ENCODE measurements around the gene HYKK. TPM values are rescaled to one million over a fixed set of nuclear protein-coding genes. Genes with fewer than 3 reads are reported as not detected.
A peak's percentile ranks its signal among the peaks of the same experiment; 100 is the strongest.

Gene HYKK
- total RNA-seq, 2 experiments from 2014 or later = 1.1 to 1.5 TPM

DNA sequence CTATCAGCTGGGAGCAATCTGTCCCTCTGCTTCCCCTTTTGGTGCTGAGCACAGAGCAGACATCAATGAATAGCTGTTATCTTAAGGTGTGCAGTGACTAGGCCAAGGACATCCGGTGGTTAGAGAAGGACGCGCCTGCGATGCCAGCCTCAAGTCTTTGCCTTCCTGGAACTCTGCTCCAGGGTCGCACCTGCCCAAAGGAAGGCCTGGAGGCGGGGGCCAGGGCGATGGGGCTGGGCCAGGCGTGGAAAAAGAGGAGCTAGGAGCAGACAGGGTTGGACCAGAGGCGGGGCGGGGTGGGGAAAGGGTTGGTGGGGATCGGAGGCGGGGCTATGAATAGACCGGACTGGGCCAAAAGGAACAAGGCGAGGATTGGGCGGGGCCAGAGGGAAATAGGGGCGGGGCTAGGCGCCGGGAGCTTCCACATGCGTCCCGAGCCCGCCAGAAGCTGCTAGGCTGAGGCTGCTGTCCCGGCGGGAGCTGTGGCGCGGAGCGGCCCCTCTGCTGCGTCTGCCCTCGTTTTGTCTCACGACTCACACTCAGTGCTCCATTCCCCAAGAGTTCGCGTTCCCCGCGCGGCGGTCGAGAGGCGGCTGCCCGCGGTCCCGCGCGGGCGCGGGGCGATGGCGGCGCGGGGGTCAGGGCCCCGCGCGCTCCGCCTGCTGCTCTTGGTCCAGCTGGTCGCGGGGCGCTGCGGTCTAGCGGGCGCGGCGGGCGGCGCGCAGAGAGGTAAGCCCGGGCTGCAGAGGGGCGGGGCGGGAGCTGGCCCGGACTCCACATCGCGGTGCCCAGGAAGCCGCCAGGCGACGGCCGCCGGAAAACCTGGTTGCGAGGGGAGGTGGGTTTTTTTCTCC is 57.9 kb downstream of the HYKK start, which contains the start of gene CHRNA5:
CHRNA5 (plus strand) TSS at position 424 of the 854 bp plus-strand sequence; CDS start at position 624, 200 bp downstream.
- DNase-seq = peak; percentile 41
- H3K27ac Mint-ChIP-seq = peak within 1 kb of the TSS; percentile 75

DNA sequence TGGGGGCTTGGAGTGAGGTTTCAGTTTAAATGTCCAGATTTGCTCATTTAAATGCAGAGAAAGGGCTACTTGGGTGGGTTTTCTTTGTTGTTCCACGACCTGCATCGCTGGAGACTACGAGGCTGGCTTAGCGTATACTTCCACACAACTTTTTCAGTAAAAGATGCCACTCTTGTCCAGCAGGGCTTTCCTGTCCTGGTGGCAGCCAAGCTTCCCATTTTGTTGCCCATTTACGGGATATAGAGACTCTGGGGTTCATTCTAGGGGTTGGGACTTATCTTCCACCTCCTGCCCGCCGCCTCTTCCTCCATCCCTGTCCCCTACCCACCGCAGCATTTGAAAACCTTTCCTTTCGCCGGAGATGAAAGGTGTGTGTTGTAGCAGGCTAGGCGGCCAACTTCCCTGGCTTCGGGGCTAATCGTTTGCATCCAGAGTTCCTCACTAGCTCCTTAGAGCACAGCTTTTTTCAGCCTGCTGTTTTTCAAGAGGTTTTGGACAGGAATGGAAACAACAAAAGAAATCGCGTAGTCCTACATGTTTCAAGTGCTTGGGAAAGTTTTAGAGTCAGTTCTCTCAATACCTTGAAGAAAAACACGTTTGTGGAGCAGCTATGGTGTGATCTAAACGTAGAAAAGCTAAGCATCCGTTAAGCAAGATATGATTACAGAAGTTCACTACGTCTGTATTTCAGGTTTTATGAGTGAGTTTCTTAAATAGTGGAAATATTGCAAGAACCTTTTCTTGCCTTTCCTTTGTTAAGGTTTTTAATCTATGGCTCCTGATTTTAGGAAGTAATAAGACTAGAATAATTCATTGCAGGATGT is 58.8 kb downstream of the HYKK start:
- ATAC-seq (peak; percentile 3), DNase-seq (no peak)
- ChIA-PET POLR2A (interaction anchor here (1.1 to 3.3 kb wide), 3 partner anchors 16 to 26 kb away, joined by 4 to 20 read pairs (median 5); partner anchors contain the start of gene PSMA4), CTCF (interaction anchor here (0.5 to 1.9 kb wide), 6 partner anchors 12 to 144 kb away, joined by 3 to 8 read pairs (median 4); partner anchors contain the start of gene PSMA4)
- peak overlapping the region; percentile 82 for H3K4me3 Mint-ChIP-seq
- no peak overlapping the region for H3K27ac Mint-ChIP-seq
- H3K36me3 Mint-ChIP-seq (ENCODE audit: low read depth) = no peaks in the 10 kb centered on the region
- peaks cover 21% of the 10 kb centered on the region for H3K4me1 Mint-ChIP-seq (ENCODE audit: low read depth)
- H3K9me3 Mint-ChIP-seq (ENCODE audit: insufficient read depth) = no peaks in the 10 kb centered on the region
- H3K27me3 Mint-ChIP-seq (ENCODE audit: low read depth) = peaks cover 27% of the 10 kb centered on the region

More for the DNA sequence above, 57.9 kb downstream of the HYKK start, which contains the start of gene CHRNA5:
- Mint-ChIP-seq H3K27me3 (ENCODE audit: low read depth) (peaks cover 27% of the 10 kb centered on the region), H3K9me3 (ENCODE audit: insufficient read depth) (no peaks in the 10 kb centered on the region), H3K36me3 (ENCODE audit: low read depth) (no peaks in the 10 kb centered on the region), H3K4me3 (peak within 1 kb of the TSS; percentile 82), H3K4me1 (ENCODE audit: low read depth) (peaks cover 21% of the 10 kb centered on the region)
- peak; percentile 79 for ATAC-seq
- POLR2A ChIA-PET = interaction anchor here (1.0 to 3.3 kb wide), 4 partner anchors 13 to 25 kb away, joined by 3 to 20 read pairs (median 4); partner anchors contain the start of gene PSMA4
- CTCF ChIA-PET = interaction anchor here (0.5 to 1.9 kb wide), 9 partner anchors 13 to 266 kb away, joined by 3 to 8 read pairs (median 4); partner anchors contain the start of genes PSMA4 and SKIC8

DNA sequence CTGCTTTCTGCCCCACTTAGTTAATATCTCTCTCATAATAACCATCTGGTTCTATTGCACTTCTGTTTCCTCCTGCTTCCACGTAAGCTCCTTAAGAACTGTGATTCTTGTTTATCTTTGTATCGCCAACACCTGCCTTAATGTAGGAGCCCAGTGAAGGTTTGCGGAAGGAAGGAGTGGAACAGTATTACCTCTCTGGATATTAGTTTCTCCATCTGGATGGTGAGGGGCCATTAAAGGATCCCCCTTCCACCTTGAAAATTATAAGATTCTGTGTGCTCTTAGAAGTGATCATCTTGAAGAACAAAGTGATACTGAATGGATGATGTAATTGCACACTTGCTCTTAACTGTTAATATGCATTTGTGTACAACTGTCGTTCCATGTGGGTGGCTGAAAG is 60.2 kb downstream of the HYKK start:
- ChIA-PET POLR2A (no interaction called here), CTCF (interaction anchor here (1.1 to 1.2 kb wide), 2 partner anchors 9 to 173 kb away, joined by 3 read pairs; no protein-coding TSS in a partner anchor)
- no peaks in the 10 kb centered on the region for H3K9me3 Mint-ChIP-seq (ENCODE audit: insufficient read depth)
- DNase-seq (no peak), ATAC-seq (no peak)
- no peak overlapping the region for H3K4me3 Mint-ChIP-seq
- H3K27me3 Mint-ChIP-seq (ENCODE audit: low read depth) = peaks cover 24% of the 10 kb centered on the region
- H3K4me1 Mint-ChIP-seq (ENCODE audit: low read depth) = peaks cover 21% of the 10 kb centered on the region
- H3K36me3 Mint-ChIP-seq (ENCODE audit: low read depth) = no peaks in the 10 kb centered on the region
- no peak overlapping the region for H3K27ac Mint-ChIP-seq

DNA sequence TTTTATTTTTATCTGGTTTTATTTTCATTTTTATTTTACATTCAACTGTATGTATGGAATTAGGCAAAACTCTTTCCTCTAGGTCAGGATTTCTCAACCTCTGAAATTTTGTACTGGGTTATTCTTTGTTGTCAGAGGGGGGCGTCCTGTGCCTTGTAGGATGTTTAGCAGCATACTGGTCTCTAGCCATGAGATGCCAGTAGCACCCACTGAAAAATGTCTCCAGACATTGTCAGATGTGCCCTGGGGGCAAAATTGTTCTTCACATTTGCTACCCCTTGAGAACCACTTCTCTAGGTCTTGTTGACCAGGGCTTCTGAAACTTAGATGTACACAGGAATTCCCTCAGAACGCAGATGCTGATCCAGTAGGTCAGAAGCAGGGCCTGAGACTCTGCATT is 63.3 kb downstream of the HYKK start:
- no peak overlapping the region for H3K27ac Mint-ChIP-seq
- H3K27me3 Mint-ChIP-seq (ENCODE audit: low read depth) = peaks cover 19% of the 10 kb centered on the region
- H3K9me3 Mint-ChIP-seq (ENCODE audit: insufficient read depth) = no peaks in the 10 kb centered on the region
- ATAC-seq (no peak), DNase-seq (no peak)
- H3K36me3 Mint-ChIP-seq (ENCODE audit: low read depth) = no peaks in the 10 kb centered on the region
- no peak overlapping the region for H3K4me3 Mint-ChIP-seq
- ChIA-PET POLR2A (no interaction called here), CTCF (no interaction called here)
- H3K4me1 Mint-ChIP-seq (ENCODE audit: low read depth) = peaks cover 9% of the 10 kb centered on the region

DNA sequence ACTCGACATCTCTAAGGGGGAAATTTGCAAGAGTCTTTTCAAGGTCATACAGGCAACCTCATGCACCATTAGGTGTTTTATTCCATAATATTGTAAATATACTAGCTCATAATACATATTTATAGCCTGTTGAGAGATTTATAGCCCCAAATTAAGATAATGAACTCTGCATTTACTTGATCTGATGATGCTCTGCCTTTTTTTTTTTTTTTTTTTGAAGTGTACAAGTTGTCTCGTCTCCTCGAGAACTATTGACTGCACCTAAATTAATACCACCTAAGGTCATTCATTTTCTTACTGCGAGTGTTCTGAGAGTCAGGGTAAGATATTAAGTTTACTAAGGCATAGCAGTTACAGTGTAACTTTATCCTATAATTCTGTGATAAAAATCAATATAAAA is 64.0 kb downstream of the HYKK start:
- DNase-seq (no peak), ATAC-seq (no peak)
- Mint-ChIP-seq H3K9me3 (ENCODE audit: insufficient read depth) (no peaks in the 10 kb centered on the region), H3K4me3 (no peak overlapping the region), H3K36me3 (ENCODE audit: low read depth) (no peaks in the 10 kb centered on the region), H3K27ac (no peak overlapping the region), H3K4me1 (ENCODE audit: low read depth) (peaks cover 3% of the 10 kb centered on the region), H3K27me3 (ENCODE audit: low read depth) (peaks cover 13% of the 10 kb centered on the region)
- ChIA-PET CTCF (no interaction called here), POLR2A (no interaction called here)

DNA sequence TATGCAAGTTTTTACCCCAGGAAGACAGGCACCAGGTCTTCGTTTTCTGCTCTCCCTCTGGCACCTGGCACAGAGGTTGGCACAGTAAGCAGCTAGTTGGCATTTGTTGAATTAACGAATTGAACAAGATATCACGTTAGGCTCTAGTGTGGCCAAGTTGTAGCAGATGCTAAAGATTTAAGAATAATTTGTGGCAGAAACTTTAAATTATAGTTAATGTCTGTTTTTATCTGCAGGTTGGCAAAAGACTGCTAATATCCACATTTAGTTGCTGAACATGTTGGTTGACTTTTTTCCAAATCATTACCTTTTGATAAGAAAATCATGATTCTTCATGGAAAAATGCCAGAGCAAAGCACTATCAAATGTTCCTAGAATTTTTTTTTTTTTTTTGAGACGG is 66.0 kb downstream of the HYKK start:
- H3K4me1 Mint-ChIP-seq (ENCODE audit: low read depth) = no peaks in the 10 kb centered on the region
- ATAC-seq = no peak
- POLR2A ChIA-PET = no interaction called here

DNA sequence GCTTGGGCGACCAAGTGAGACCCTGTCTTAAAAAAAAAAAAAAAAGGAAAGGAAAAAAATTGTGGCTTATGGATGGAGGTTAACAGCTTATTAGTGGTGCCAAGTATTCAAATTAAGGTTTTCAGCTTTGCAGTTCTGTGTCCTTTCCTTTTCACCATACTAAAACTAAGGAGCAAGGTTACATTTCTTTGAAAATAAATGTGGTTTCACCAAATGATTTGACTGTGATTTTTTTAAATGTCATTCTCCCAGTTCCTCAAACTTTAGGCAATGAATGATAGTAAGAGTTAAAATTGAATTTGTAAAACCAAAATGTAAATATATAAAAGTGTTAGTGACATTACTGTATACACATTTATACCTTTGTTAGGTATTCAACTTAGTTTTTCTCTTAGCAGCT is 67.6 kb downstream of the HYKK start:
- Mint-ChIP-seq H3K27me3 (ENCODE audit: low read depth) (peaks cover 3% of the 10 kb centered on the region), H3K9me3 (ENCODE audit: insufficient read depth) (no peaks in the 10 kb centered on the region), H3K4me3 (no peak overlapping the region), H3K27ac (no peak overlapping the region), H3K4me1 (ENCODE audit: low read depth) (no peaks in the 10 kb centered on the region), H3K36me3 (ENCODE audit: low read depth) (no peaks in the 10 kb centered on the region)
- CTCF ChIA-PET = no interaction called here
- ATAC-seq (no peak), DNase-seq (no peak)
- POLR2A ChIA-PET = no interaction called here

More for the DNA sequence above, 66.0 kb downstream of the HYKK start:
- Mint-ChIP-seq H3K27ac (no peak overlapping the region), H3K9me3 (ENCODE audit: insufficient read depth) (no peaks in the 10 kb centered on the region), H3K36me3 (ENCODE audit: low read depth) (no peaks in the 10 kb centered on the region), H3K4me3 (no peak overlapping the region), H3K27me3 (ENCODE audit: low read depth) (peaks cover 5% of the 10 kb centered on the region)
- DNase-seq = no peak
- CTCF ChIA-PET = no interaction called here

Other genes with a start within 250 kb of the HYKK start
- gene DNAJA4, start 243.0 kb upstream of the HYKK start, total RNA-seq = 10 to 100 TPM; 29.7 TPM
- 10 to 100 TPM; 47.4 to 50.3 TPM for gene SKIC8, start 208.0 kb upstream of the HYKK start, total RNA-seq
- not detected for gene CRABP1, start 167.2 kb upstream of the HYKK start, total RNA-seq
- 10 to 100 TPM; 52.5 to 62.4 TPM for gene IREB2, start 69.4 kb upstream of the HYKK start, total RNA-seq
- gene PSMA4, start 32.9 kb downstream of the HYKK start, total RNA-seq = 100 to 1,000 TPM; 252 to 260 TPM
- 1 to 10 TPM; 2.1 to 2.7 TPM for gene CHRNA5, start 57.9 kb downstream of the HYKK start, total RNA-seq
- not detected for gene CHRNA3, start 113.4 kb downstream of the HYKK start, total RNA-seq
- gene CHRNB4, start 133.6 kb downstream of the HYKK start, total RNA-seq = not detected

Measured in activated CD8-positive, alpha-beta T cell treated with anti-CD3 and anti-CD28 coated beads, Interleukin-2, amount 10 ng/mL, durations not matched to agents 7 days and 5 days (primary cell).